DMS114 treated with DMSO at 0.1 percent for 48 hours (cell line): ENCODE results near the gene STIMATE.

ENCODE experiments used
- DNase-seq: peaks from one replicate; lab custom pipeline; 2025; ENCODE audit not compliant: unreplicated experiment; lab: John Stamatoyannopoulos, UW

STIMATE gene

GRCh38 chr3:52824037-52824436, 73.3 kb downstream of the STIMATE start:
- no peak for DNase-seq

DNA sequence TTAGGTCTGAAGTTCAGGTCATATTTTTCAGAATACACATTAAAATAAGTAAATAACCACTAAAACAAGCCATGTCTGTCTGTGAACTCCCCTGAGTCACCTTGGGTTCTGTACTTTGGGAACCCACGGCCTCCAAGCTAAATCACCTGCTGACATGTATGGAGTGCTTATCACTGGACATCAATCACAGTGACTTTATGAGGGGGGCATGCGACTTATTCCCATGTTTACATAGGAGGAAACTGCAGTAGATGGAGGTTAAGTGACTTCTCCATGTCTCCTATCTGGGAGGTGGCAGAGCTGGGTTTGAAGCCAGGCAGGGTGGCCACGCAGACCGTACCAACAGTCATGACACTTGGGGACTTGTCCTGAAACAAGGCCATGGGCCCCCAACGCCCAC, 75.0 kb downstream of the STIMATE start:
- no peak for DNase-seq

- DNase-seq: no peak
These were observed 76.6 kb downstream of the STIMATE start for GRCh38 chr3:52820736-52821135.

DNA sequence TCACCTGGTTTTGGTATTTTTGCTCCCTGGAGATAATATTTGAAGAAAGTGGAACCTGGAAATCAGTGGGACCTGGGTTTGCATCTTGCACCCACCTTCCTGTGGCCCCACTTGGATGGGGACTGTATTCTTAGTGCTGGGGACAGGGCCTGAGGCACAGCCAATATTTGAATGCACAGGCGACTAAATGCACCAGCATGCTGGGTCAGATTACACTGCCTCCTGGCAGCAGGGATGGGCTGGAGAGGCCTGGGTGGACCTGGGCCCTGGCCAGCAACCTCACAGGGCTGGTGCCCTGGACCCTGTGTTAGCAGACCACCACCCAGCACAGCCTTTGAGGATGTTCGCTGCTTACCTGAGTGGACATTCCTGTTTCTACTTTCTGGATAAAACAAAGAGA, 77.4 kb downstream of the STIMATE start:
- DNase-seq: no peak

DNA sequence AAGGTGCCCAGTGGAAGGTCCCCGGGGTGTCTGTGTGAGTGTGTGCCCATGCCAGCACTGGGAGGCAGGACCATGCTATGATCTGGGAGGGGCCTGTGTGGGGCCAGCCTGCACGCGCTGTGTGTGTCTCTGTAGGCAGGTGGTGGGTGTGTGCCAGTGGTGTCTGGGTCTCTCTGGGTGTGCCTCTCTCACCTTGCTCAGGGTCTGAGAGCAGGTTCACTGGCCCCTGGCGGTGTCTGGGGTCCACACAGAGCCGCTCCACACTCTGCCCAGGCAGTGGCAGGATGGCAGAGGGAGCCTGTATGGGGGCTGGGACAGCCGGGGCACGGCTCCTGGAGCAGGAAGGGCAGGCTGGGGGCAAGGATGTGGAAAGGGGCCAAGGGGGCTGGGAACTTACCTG, 79.5 kb downstream of the STIMATE start:
- DNase-seq: no peak

- DNase-seq: no peak
These were observed 80.1 kb downstream of the STIMATE start for GRCh38 chr3:52817221-52817620.

- DNase-seq: no peak
These were observed 80.7 kb downstream of the STIMATE start for GRCh38 chr3:52816654-52817053.

DNA sequence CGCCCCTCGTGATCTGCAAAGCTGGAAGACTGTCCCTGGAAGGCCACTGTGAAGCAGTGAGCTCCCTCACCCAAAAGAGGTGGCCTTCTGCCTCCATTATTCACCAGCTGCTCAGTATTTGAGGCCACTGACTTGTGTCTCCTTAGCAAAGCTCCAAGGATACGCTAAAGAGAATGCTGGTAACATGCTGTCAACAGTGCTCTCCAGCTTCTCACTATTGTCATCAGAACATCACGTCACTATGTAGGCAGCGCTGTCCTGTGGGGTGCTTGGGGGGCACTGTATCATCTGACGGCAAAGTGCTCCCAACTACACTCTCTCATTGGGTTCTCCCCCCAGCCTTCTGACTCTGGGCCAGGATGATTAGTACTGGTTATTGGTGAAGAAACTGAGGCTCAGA, 81.1 kb downstream of the STIMATE start:
- DNase-seq: no peak

DNA sequence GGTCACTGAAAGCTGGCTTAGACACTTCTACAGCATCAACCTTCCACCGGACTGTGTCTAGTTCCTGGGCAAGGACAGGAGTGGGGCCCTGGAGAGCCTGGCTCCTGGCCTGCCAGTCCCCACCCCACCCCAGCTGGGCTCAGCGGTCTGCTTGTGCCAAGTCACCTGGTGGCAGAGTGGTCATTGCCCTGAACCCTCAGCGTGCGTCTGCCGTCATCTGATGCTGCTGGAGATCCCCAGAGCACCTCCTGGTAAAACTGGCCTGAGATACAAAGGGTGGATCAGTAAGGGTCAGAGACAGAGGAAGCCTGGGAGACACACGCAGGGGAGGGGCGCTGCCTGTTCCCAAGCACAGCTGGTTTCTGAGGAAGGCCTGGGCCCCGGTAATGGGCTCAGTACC, 83.5 kb downstream of the STIMATE start:
- DNase-seq: no peak

DNA sequence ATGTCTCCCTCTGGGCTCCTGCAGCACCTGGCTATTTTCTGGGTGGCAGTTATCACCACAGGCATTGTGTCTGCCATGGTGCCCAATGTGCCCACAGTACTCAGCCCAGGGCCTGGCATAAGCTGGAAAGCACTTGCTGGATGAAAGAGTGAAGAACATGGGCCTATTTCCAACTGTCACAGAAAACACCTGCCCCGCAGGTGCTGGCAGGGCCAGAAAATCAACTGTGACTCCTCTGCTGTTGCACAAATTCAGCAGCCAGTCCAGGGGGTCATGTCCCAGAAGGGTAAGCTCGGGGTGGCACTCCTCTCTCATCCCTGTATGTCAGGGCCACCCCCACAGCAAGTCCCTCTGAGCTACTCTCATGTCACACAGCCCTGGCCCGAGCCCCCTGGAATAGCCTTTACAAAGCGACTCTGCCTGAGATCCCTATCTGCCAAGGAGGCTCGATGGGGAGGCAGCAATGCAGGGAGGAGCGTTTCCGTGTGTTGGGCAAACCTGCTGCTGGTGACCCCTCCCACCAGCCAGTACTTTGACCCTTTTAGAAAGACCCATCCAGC, 85.8 kb downstream of the STIMATE start:
- no peak for DNase-seq

- DNase-seq: no peak
These were observed 86.4 kb downstream of the STIMATE start for GRCh38 chr3:52810923-52811322.

DNA sequence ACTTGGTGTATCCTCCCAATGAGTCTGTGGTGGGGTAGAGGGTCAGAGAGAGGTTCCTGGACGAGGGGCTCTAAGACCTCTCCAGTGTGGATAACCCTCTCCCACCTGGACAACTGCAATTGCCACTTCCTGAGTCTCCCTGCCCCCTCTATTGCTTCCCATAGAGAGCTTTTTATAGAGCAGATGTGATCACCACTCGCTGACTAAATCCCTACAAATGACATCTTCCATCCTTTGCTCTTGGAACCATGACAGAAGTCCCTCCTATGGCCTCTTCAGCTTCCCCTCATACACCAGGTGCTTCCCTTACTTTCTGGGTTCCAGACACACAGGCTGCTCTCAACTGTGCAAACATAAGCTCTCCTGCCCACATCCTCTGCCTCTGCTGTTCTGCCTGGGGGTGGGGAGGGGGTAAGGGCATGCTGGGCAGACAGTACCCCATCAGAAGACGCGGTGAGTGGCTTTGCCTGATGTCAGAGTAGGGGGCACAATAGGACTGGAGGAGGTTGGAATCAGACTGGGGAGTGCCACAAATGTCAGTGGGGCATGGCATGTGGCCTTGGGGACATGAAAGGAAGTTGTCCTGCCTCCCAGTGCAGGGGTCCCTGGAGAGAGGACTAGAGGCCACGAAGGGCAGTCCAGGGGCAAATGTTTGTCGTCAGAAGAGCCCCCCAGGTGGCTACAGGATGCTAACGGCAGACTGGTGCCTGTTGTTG, 87.5 kb downstream of the STIMATE start:
- DNase-seq: no peak

DNA sequence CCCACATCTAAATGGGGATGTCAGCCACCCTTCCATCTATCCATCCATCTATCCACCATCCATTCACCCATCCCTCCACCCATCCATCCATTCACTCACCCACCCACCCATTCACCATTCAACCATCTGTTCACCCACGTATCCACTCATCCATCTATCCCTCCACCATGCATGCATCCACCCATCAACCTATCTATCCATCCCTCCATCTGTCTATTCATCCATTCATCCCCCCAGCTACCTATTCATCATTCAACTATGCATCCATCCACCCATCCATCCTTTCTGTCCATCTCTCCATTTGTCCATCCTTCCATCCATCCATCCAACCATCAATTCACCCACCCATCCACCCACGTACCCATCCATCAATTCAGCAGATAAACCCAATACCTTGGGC, 88.2 kb downstream of the STIMATE start:
- DNase-seq: no peak

DNA sequence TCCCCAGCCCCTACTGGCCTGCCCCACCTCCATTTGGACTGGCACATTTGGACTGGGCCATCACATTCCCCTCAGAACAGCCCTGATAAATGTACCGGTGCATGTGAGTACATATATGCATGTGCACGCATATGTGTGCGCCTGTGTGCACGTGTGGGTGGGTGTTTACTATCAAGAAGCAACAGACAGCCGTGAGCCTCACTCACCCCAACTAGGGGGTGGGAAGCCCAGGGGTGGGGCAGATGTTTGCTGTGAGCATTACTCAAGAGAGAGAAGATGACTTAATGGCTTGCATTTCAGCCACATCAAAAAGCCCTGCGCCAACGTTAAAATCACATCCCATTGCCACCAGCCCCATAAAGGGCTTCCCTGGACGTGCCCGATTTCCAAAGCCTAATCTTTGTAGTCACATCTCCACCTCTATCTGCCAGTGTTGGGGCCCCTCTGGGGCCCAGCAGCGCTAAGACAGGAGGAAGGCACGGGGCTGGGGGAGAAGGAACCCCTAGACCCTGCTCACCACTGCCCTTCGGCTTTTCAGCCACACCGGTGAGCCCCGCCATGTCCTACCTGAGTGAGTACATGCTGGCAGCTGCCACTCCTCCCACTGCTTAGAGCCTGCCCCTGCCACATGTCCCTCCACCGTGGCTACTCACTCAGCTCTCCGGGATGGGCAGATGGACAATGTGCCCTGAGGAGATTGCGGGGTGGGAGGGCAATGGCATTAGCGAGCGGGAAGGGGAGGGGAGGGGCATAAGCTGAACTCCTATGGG, 91.9 kb downstream of the STIMATE start:
- no peak for DNase-seq

DNA sequence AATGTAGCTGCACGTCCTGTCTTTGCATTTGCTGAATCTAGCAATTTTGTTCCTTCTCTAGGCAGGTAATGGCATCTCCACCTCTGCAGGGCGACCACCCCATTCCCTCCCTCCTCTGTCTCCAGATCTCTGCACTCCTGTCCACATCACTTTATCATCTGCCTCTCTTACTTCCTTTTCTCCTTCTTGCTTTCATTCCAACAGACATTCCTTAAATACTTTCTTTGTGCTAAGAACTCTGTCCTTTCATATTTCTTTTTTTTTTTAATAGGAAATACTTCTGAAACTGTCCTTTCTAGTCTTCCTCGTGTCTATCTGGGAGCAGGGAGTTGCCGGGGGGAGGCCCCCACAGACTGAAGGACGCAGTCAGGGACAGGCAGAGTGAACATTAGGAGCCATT, 95.5 kb downstream of the STIMATE start:
- DNase-seq: no peak

GRCh38 chr3:52800079-52800478, 97.3 kb downstream of the STIMATE start:
- DNase-seq: no peak

- DNase-seq: no peak
These were observed 98.3 kb downstream of the STIMATE start for GRCh38 chr3:52798978-52799476.

GRCh38 chr3:52798376-52798977, 98.9 kb downstream of the STIMATE start:
- no peak for DNase-seq

- no peak for DNase-seq
These were observed 100.9 kb downstream of the STIMATE start for GRCh38 chr3:52796411-52796810.

DNA sequence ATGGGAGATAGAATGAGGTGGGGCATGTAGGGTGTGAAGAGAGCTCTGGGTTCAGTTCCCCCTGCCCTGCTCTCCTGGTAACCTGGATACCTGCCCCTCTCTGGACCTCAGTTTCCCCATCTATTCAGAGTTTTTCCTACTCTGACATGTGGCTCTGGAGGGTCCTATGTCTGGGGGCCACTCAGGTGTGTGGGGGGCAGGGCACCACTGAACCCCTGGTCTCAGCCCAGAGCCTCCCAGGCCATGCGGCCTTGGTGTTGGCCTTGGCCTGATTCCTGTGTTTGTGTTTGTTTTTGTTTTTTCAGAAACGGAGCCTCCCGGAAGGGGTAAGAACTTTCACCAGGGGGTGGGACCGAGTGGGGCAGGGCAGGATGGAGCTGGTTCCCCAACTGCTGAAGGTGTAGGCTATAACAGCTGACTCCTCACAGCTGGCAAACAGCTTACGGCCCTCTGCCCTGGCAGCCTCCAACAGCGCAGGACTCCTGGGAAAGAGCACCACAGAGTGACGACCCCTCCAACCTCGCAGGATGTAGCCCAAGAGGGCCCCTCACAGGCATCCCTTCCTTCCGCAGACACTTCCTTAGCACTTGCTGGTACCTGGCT, 101.9 kb downstream of the STIMATE start:
- no peak for DNase-seq

DNA sequence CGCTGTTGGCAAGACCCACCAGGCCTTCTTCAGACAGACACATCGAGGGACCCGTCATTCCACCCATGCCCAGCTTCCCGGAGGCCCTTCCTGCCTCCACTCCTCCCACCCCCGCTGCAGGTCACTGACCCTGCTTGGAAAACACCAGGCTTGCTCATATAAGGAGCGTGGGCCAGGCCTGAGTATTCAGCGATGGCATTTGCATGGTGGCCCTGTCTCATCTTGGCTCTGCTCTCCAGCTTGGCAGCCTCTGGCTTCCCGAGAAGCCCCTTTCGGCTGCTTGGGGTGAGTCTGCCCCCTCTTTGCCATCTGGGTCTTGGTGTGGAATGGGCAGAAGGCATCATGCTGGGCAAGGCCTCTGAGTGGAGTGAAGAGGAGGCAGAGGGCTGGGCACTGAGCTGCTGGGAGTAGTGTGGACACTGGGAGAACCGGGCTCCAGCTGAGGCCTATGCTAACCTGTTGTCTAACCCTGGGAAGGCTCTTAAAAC, 102.7 kb downstream of the STIMATE start, which contains the start of gene ITIH3:
Gene ITIH3, plus strand, starts transcription at position 185 of the 488 bp plus-strand sequence. Its CDS starts 8 bp downstream, at position 193.
- DNase-seq: no peak
